AG04450 (cell line): ENCODE results near the gene CHORDC1. TPM values are rescaled to one million over a fixed set of nuclear protein-coding genes. Genes with fewer than 3 reads are reported as not detected.

Experiments used
- CTCF ChIA-PET: fragments of 300-600, 350-600 bp; formaldehyde crosslinking; extraction: SDS; loops from one replicate; lab custom pipeline; 2022; ENCODE audit warnings: antibody characterized with exemption, inconsistent platforms; lab: Charles Lee
- POLR2A ChIA-PET: fragments of 350-600 bp; formaldehyde crosslinking; extraction: SDS; loops from one replicate; lab custom pipeline; 2021; ENCODE audit warnings: antibody characterized with exemption, inconsistent platforms; lab: Yijun Ruan, JAX
- DNase-seq: peaks from one replicate; pipeline ENCODE4 v3.0.0-alpha.2; 2011; ENCODE audit warnings: low read depth, low spot score
- H3K27ac ChIP-seq: one replicate; pipeline ENCODE4 v1.5.1; 2012; ENCODE audit warnings: low read depth, low read length, control low read depth
- H3K27me3 ChIP-seq: one replicate; pipeline ENCODE4 v1.6.0; 2012; ENCODE audit warnings: low read length; ENCODE audit not compliant: control insufficient read depth, insufficient read depth
- H3K4me3 ChIP-seq: 2 replicates; pipeline ENCODE4 v1.5.1; 2011; ENCODE audit warnings: mild to moderate bottlenecking, low read depth, low read length, control low read depth
- H3K9me3 ChIP-seq: 2 replicates; pipeline ENCODE4 v1.5.1; 2012; ENCODE audit warnings: low read length; ENCODE audit not compliant: control insufficient read depth, insufficient read depth
- polyA plus RNA-seq: library from polyadenylated mRNA; depleted of rRNA; stranded (reverse); fragments of >200 nt; gene quantifications from 2 replicates; pipeline ENCODE4 v1.2.3, GENCODE V29; 2011
- TF ChIP-seq, protein P1 (sequence below): IDR thresholded peaks from 2 replicates; pipeline ENCODE4 v1.5.1; 2011; ENCODE audit warnings: low read depth, low read length, control low read depth, inconsistent platforms

CHORDC1 gene
- polyA plus RNA-seq, 1 experiment: 34.3 TPM

DNA sequence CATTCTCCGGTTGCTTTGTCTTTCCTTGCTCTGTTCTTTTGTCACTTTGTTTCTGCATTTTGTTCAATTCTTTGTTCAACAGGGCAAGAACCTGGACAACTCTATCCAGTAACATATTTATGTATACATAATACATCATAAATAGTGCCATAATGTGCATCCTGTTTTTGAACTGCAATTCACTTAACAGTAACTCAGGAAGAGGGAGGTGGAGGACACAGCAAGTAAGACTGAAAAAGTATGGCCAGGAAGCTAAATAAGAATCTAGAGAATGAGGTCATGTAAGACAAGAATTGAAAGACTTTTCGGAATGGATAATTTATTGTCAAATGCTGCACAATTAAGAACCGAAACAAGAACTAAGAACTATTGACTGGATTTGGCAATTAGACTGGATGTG lies 29.2 kb upstream of the CHORDC1 start:
- TF ChIP-seq, protein P1, sequence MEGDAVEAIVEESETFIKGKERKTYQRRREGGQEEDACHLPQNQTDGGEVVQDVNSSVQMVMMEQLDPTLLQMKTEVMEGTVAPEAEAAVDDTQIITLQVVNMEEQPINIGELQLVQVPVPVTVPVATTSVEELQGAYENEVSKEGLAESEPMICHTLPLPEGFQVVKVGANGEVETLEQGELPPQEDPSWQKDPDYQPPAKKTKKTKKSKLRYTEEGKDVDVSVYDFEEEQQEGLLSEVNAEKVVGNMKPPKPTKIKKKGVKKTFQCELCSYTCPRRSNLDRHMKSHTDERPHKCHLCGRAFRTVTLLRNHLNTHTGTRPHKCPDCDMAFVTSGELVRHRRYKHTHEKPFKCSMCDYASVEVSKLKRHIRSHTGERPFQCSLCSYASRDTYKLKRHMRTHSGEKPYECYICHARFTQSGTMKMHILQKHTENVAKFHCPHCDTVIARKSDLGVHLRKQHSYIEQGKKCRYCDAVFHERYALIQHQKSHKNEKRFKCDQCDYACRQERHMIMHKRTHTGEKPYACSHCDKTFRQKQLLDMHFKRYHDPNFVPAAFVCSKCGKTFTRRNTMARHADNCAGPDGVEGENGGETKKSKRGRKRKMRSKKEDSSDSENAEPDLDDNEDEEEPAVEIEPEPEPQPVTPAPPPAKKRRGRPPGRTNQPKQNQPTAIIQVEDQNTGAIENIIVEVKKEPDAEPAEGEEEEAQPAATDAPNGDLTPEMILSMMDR: no peak
- Histone ChIP-seq H3K9me3 (no peaks in the 10 kb centered on the region), H3K4me3 (no peak overlapping the region), H3K27me3 (no peaks in the 10 kb centered on the region), H3K27ac (no peak overlapping the region)
- DNase-seq: no peak
- CTCF ChIA-PET: no interaction called here
- POLR2A ChIA-PET: no interaction called here

GRCh38 chr11:90251599-90251998 lies 28.8 kb upstream of the CHORDC1 start:
- CTCF ChIA-PET: no interaction called here
- Histone ChIP-seq H3K27ac (no peak overlapping the region), H3K4me3 (no peak overlapping the region), H3K27me3 (no peaks in the 10 kb centered on the region), H3K9me3 (no peaks in the 10 kb centered on the region)
- TF ChIP-seq, protein P1: no peak
- POLR2A ChIA-PET: no interaction called here
- DNase-seq: no peak

- DNase-seq: no peak
- Histone ChIP-seq H3K27me3 (no peaks in the 10 kb centered on the region), H3K27ac (no peak overlapping the region), H3K9me3 (no peaks in the 10 kb centered on the region), H3K4me3 (no peak overlapping the region)
- TF ChIP-seq, protein P1: no peak
- CTCF ChIA-PET: no interaction called here
- POLR2A ChIA-PET: no interaction called here
These were observed 28.1 kb upstream of the CHORDC1 start for GRCh38 chr11:90250970-90251369.

- Histone ChIP-seq H3K9me3 (no peaks in the 10 kb centered on the region), H3K27me3 (no peaks in the 10 kb centered on the region), H3K4me3 (no peak overlapping the region), H3K27ac (no peak overlapping the region)
- POLR2A ChIA-PET: no interaction called here
- CTCF ChIA-PET: no interaction called here
- TF ChIP-seq, protein P1: no peak
- DNase-seq: no peak
These were observed 23.6 kb upstream of the CHORDC1 start for GRCh38 chr11:90246468-90246867.

DNA sequence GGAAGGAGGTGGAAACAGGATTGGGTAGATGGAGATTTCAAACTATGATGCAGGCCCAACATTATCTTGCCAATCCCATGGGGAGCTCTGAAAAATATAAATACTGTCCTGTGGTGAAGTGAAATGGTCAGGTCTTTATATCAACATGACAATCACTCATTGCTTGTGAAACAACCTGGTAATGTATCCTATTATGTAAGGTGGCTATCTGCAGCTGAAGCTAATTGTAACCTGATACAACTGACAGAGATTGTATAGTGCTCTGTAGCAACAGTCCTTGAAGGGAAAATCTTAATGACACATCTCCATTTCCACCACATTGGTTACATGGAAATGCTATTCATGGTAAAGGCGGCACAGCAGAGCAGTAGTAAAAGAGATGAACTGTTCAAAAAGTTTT lies 20.7 kb upstream of the CHORDC1 start:
- H3K4me3 ChIP-seq: no peak overlapping the region
- POLR2A ChIA-PET: no interaction called here
- CTCF ChIA-PET: interaction anchor here (0.7 to 1.4 kb wide), 2 partner anchors 9 to 39 kb away, joined by 3 to 4 read pairs; no protein-coding TSS in a partner anchor
- H3K9me3 ChIP-seq: no peaks in the 10 kb centered on the region
- TF ChIP-seq, protein P1: no peak
- H3K27me3 ChIP-seq: no peaks in the 10 kb centered on the region
- no peak overlapping the region for H3K27ac ChIP-seq
- DNase-seq: no peak
